ENCODE measurements around the gene NTN1. TPM values are rescaled to one million over a fixed set of nuclear protein-coding genes. Genes with fewer than 3 reads are reported as not detected.

Gene NTN1
- total RNA-seq, 1 experiment from 2014 or later: 4.2 TPM

- Histone ChIP-seq H2AFZ (ENCODE audit: low read depth, low read length, poor library complexity, severe bottlenecking) (no peak overlapping the region), H3K36me3 (ENCODE audit: control insufficient read depth in 1 of 2, insufficient read depth in 2 of 2, low read length in 2 of 2) (no peaks in the 10 kb centered on the region), H3K9me3 (ENCODE audit: control insufficient read depth in 1 of 2, insufficient read depth in 1 of 2, low read depth in 1 of 2, low read length in 2 of 2) (no peaks in the 10 kb centered on the region), H3K4me1 (ENCODE audit: control insufficient read depth in 1 of 2, insufficient read depth in 2 of 2, low read length in 2 of 2) (no peaks in the 10 kb centered on the region), H4K20me1 (ENCODE audit: insufficient read depth) (no peaks in the 10 kb centered on the region), H3K4me2 (ENCODE audit: low read length) (no peak overlapping the region), H3K27me3 (ENCODE audit: insufficient read depth, low read length) (no peaks in the 10 kb centered on the region), H3K79me2 (ENCODE audit: insufficient read depth, low read length) (no peaks in the 10 kb centered on the region), H3K9me2 (ENCODE audit: insufficient read depth) (no peaks in the 10 kb centered on the region), H3K4me3 (replicated peaks in 1 of 2; ENCODE audit: low read depth in 1 of 2, low read length in 2 of 2) (no peak overlapping the region), H3K9ac (ENCODE audit: low read length) (no peak overlapping the region), H3K27ac (ENCODE audit: low read depth, low read length) (no peak overlapping the region)
- ChIA-PET CTCF (no interaction called here), RAD21 (ENCODE audit: low non-redundant PET in 1 of 2, low total read pairs in 2 of 2, uncharacterized antibody in 2 of 2, unreplicated experiment in 2 of 2) (no interaction called here), POLR2A (no interaction called here)
- intact Hi-C loops (cut with micrococcal nuclease): no loop called here
- no peak for DNase-seq (ENCODE audit: low read depth, low spot score)
- no TSS peak for BruUV-seq (replicated peaks)
- no peak for ATAC-seq
- no peak for TF ChIP-seq ZNF274 (IDR thresholded peaks at IDR 0.05; ENCODE audit: low read depth, low read length)
- no peak for TF ChIP-seq REST (IDR thresholded peaks at IDR 0.05; ENCODE audit: low read depth)
- TF ChIP-seq FOSL1 (IDR thresholded peaks at IDR 0.05; ENCODE audit: low read depth): no peak
- no peak for TF ChIP-seq SP1 (IDR thresholded peaks at IDR 0.05; ENCODE audit: low read depth)
- no peak for TF ChIP-seq MAX (IDR thresholded peaks at IDR 0.05)
- no peak for TF ChIP-seq EZH2 (IDR thresholded peaks at IDR 0.05)
- TF ChIP-seq POLR2AphosphoS5 (IDR thresholded peaks at IDR 0.05; ENCODE audit: low read depth, low read length): no peak
- no peak for TF ChIP-seq TCF7L2 (IDR thresholded peaks at IDR 0.05; ENCODE audit: borderline replicate concordance, extremely low read depth, insufficient read depth, insufficient read length)
- TF ChIP-seq CTCF (IDR thresholded peaks at IDR 0.05 in 2 of 3, conservative IDR thresholded peaks at IDR 0.05 in 1 of 3; ENCODE audit: borderline replicate concordance in 1 of 3, insufficient read depth in 1 of 3, low read depth in 2 of 3, low read length in 2 of 3): no peak
- TF ChIP-seq SRF (IDR thresholded peaks at IDR 0.05; ENCODE audit: low read depth): no peak
- no peak for TF ChIP-seq CBX3 (IDR thresholded peaks at IDR 0.05; ENCODE audit: low read depth)
- no peak for TF ChIP-seq RAD21 (IDR thresholded peaks at IDR 0.05; ENCODE audit: low read depth)
- TF ChIP-seq JUND (IDR thresholded peaks at IDR 0.05): no peak
- no peak for TF ChIP-seq ELF1 (IDR thresholded peaks at IDR 0.05; ENCODE audit: borderline replicate concordance, low read depth)
- no peak for TF ChIP-seq EZH2phosphoT487 (IDR thresholded peaks at IDR 0.05; ENCODE audit: borderline replicate concordance)
- TF ChIP-seq SIN3A (IDR thresholded peaks at IDR 0.05; ENCODE audit: low read depth): no peak
- no peak for TF ChIP-seq ZFX (IDR thresholded peaks at IDR 0.05)
- TF ChIP-seq CEBPB (IDR thresholded peaks at IDR 0.05; ENCODE audit: low read depth): no peak
Measured at GRCh38 chr17:9247401-9247938, 226.2 kb downstream of the NTN1 start.

Measured in HCT116 (cell line).